AG09319 (cell line): Measurements from ENCODE around the gene DPP9.

ENCODE experiments used
- DNase-seq: peaks from one replicate; pipeline ENCODE4 v3.0.0-alpha.2; 2010; ENCODE audit warnings: low read depth; ENCODE audit errors: extremely low read depth
- CTCF ChIP-seq: IDR thresholded peaks from 2 replicates; pipeline ENCODE4 v1.5.1; 2011; ENCODE audit warnings: low read depth, mild to moderate bottlenecking, inconsistent platforms, low read length, moderate library complexity

DPP9 gene

GRCh38 chr19:4701557-4701956 is 22.1 kb downstream of the DPP9 start:
- TF ChIP-seq CTCF, result no peak
- DNase-seq, result no peak

- TF ChIP-seq CTCF, result no peak; the same call in 1 of the 2 replicates
- DNase-seq, result no peak
Measured at GRCh38 chr19:4700693-4700970, 23.0 kb downstream of the DPP9 start.

- no peak for DNase-seq
- no peak for TF ChIP-seq CTCF
Measured at GRCh38 chr19:4699826-4700692, 23.6 kb downstream of the DPP9 start.

- TF ChIP-seq CTCF, result no peak
- DNase-seq, result no peak
Measured at GRCh38 chr19:4697304-4697703, 26.3 kb downstream of the DPP9 start.

- TF ChIP-seq CTCF, result no peak
Measured at GRCh38 chr19:4695224-4695731, 28.4 kb downstream of the DPP9 start.

GRCh38 chr19:4694211-4694987 is 29.2 kb downstream of the DPP9 start:
- no peak for TF ChIP-seq CTCF
- DNase-seq, result peak; percentile 39

More at GRCh38 chr19:4695224-4695731, 28.4 kb downstream of the DPP9 start:
- DNase-seq, result no peak
